HepG2 (cell line): ENCODE data around the gene NPDC1. TPM values are rescaled to one million over a fixed set of nuclear protein-coding genes. Genes with fewer than 3 reads are reported as not detected.

Experiments used
- ATAC-seq: fragments of 200-7000 bp; cut with Tn5 transposase; 3 replicates; pipeline ENCODE4 v1.9.1; 2020; ENCODE audit warnings: mild to moderate bottlenecking, moderate library complexity
- BruUV-seq: library from RNA; stranded (reverse); fragments of 400-500 nt; replicated peaks from 2 replicates; lab custom pipeline; 2021; lab: Mats Ljungman, UMichigan
- CTCF ChIA-PET: fragments of 300-600 bp; formaldehyde crosslinking; extraction: SDS; loops from one replicate; lab custom pipeline; 2021; ENCODE audit warnings: low total read pairs, inconsistent platforms, low intra/inter-chr PET ratio; lab: Yijun Ruan, JAX
- POLR2A ChIA-PET: fragments of 350-600 bp; sonication (Branson Sonifier 250); formaldehyde crosslinking; loops from one replicate; lab custom pipeline; 2020; ENCODE audit warnings: antibody characterized with exemption, inconsistent platforms; lab: Yijun Ruan, JAX
- DNase-seq: peaks from one replicate; pipeline ENCODE4 v3.0.0-alpha.2; 2015; ENCODE audit warnings: low spot score
- FAIRE-seq: peaks from 3 replicates; lab custom pipeline; 2011; peaks lifted over from hg19 to GRCh38; lab: Jason Lieb, UNC
- H2AFZ ChIP-seq: one replicate; pipeline ENCODE4 v1.6.1; 2011; ENCODE audit warnings: low read length, inconsistent platforms
- H3K27ac ChIP-seq: fragments of 300-600 bp; 3 replicates; pipeline ENCODE4 v1.8.0; 2011; ENCODE audit warnings: mixed run types, mild to moderate bottlenecking, mixed read lengths, low read length, inconsistent platforms; ENCODE audit not compliant: insufficient read depth; ENCODE audit errors: extremely low read length
- H3K27me3 ChIP-seq, 2 experiments: fragments of 200-600 bp in 1 of 2; 2 replicates in 1 of 2; 3 replicates in 1 of 2; pipeline versions ENCODE4 v1.6.0 to v1.8.0; 2011; ENCODE audit warnings: low read length in 2 of 2, mild to moderate bottlenecking in 2 of 2, moderate library complexity in 2 of 2, inconsistent platforms in 1 of 2; ENCODE audit not compliant: insufficient read depth in 2 of 2, control insufficient read depth in 1 of 2
- H3K36me3 ChIP-seq, 2 experiments: fragments of 200-600 bp in 1 of 2; replicated peaks in 1 of 2; 2 replicates in 1 of 2; 3 replicates in 1 of 2; pipeline versions ENCODE4 v1.5.1 to v1.8.0; 2011; ENCODE audit warnings: low read length in 2 of 2, inconsistent platforms in 1 of 2; ENCODE audit not compliant: insufficient read depth in 2 of 2, control insufficient read depth in 1 of 2
- H3K4me1 ChIP-seq: 2 replicates; pipeline ENCODE4 v1.5.1; 2012; ENCODE audit warnings: low read length, inconsistent platforms; ENCODE audit not compliant: insufficient read depth
- H3K4me2 ChIP-seq: 2 replicates; pipeline ENCODE4 v1.6.0; 2011; ENCODE audit warnings: low read depth, low read length, inconsistent platforms
- H3K4me3 ChIP-seq, 3 experiments: fragments of 200-600 bp in 1 of 3; sonication (generic), shearing (Covaris generic) in 1 of 3; replicated peaks in 1 of 3; 2 replicates each; pipeline ENCODE4 v1.5.1; 2011 to 2016; ENCODE audit warnings: low read length in 3 of 3, inconsistent platforms in 2 of 3, low read depth in 2 of 3, mild to moderate bottlenecking in 2 of 3, control low read depth in 1 of 3, mixed read lengths in 1 of 3; ENCODE audit not compliant: insufficient read depth in 1 of 3
- H3K79me2 ChIP-seq: one replicate; pipeline ENCODE4 v1.6.1; 2011; ENCODE audit warnings: low read length, inconsistent platforms; ENCODE audit not compliant: insufficient read depth
- H3K9ac ChIP-seq: 2 replicates; pipeline ENCODE4 v1.6.0; 2011; ENCODE audit warnings: mild to moderate bottlenecking, low read depth, low read length, inconsistent platforms; ENCODE audit not compliant: insufficient read depth
- H3K9me3 ChIP-seq: 2 replicates; pipeline ENCODE4 v1.5.1; 2012; ENCODE audit warnings: mild to moderate bottlenecking, low read length
- H4K20me1 ChIP-seq: 2 replicates; pipeline ENCODE4 v1.6.0; 2011; ENCODE audit warnings: inconsistent platforms, mild to moderate bottlenecking, low read length, moderate library complexity; ENCODE audit not compliant: insufficient read depth
- AGO2 ChIP-seq: fragments of 200-400 bp; formaldehyde crosslinking; optimal IDR thresholded peaks from 2 replicates; pipeline ENCODE3; 2017; ENCODE audit warnings: mild to moderate bottlenecking, low read depth, low read length, moderate library complexity
- HCFC1 ChIP-seq: fragments of 150-350 bp; IDR thresholded peaks from 2 replicates; pipeline ENCODE4 v1.6.1; 2014; ENCODE audit warnings: low read depth, low read length
- PAXIP1 ChIP-seq: sonication (generic); formaldehyde crosslinking; conservative IDR thresholded peaks from 2 replicates; pipeline ENCODE4 v1.4.0; 2020; ENCODE audit warnings: mild to moderate bottlenecking, missing genetic modification reagents, moderate library complexity
- RFX1 ChIP-seq: fragments of 450-650 bp; IDR thresholded peaks from 2 replicates; pipeline ENCODE4 v1.6.1; 2017
- SALL1 ChIP-seq: sonication (generic); formaldehyde crosslinking; IDR thresholded peaks from 2 replicates; pipeline ENCODE4 v1.8.0; 2022; ENCODE audit warnings: mild to moderate bottlenecking, missing genetic modification reagents
- SIN3B ChIP-seq: fragments of 150-350 bp; IDR thresholded peaks from 2 replicates; pipeline ENCODE4 v1.6.1; 2014; ENCODE audit warnings: low read length
- WIZ ChIP-seq: sonication (generic); formaldehyde crosslinking; IDR thresholded peaks from 2 replicates; pipeline ENCODE4 v1.5.1; 2020; ENCODE audit warnings: mild to moderate bottlenecking, missing genetic modification reagents
- ZGPAT ChIP-seq: IDR thresholded peaks from 2 replicates; pipeline ENCODE4 v1.6.1; 2016; ENCODE audit warnings: mild to moderate bottlenecking
- ZNF275 ChIP-seq: sonication (generic); formaldehyde crosslinking; IDR thresholded peaks from 2 replicates; pipeline ENCODE4 v1.8.0; 2022; ENCODE audit warnings: missing genetic modification reagents, mild to moderate bottlenecking, inconsistent platforms, borderline replicate concordance
- ZNF614 ChIP-seq: IDR thresholded peaks from 2 replicates; pipeline ENCODE4 v1.6.1; 2018; ENCODE audit warnings: missing biosample characterization, missing genetic modification reagents, inconsistent platforms, borderline replicate concordance
- ZNF629 ChIP-seq: sonication (generic); formaldehyde crosslinking; conservative IDR thresholded peaks from 2 replicates; pipeline ENCODE4 v1.5.0; 2020; ENCODE audit warnings: missing genetic modification reagents
- ZNF75D ChIP-seq: sonication (generic); formaldehyde crosslinking; IDR thresholded peaks from 2 replicates; pipeline ENCODE4 v1.8.1; 2023; ENCODE audit warnings: missing genetic modification reagents, mild to moderate bottlenecking, borderline replicate concordance
- ZNF777 ChIP-seq: sonication (generic); formaldehyde crosslinking; IDR thresholded peaks from 2 replicates; pipeline ENCODE4 v1.4.0; 2020; ENCODE audit warnings: missing genetic modification reagents
- ZSCAN21 ChIP-seq: sonication (generic); formaldehyde crosslinking; IDR thresholded peaks from 2 replicates; pipeline ENCODE4 v1.8.0; 2022; ENCODE audit warnings: mild to moderate bottlenecking, missing genetic modification reagents, moderate library complexity, borderline replicate concordance
- WGBS: methylation state at CpG from one replicate; pipeline ENCODE4 v1.1.6; 2017; ENCODE audit warnings: low lambda C conversion rate; 5-methylcytosine and 5-hydroxymethylcytosine counted together
- in situ Hi-C: cut with HindIII; loops from 2 replicates; pipeline ENCODE4 v1.10.0; 2017; ENCODE audit warnings: low pct_unique_long_range_greater_than_20kb; ENCODE audit not compliant: extremely low pct_ligation_motif_present
- intact Hi-C: fragments of 100-400 bp; cut with micrococcal nuclease; formaldehyde crosslinking; loops from one replicate; pipeline ENCODE4 v1.10.0; 2022; ENCODE audit not compliant: unreplicated experiment
- polyA plus RNA-seq, 8 experiments: library from polyadenylated mRNA; depleted of rRNA in 3 of 8; stranded (reverse) in 7 of 8; unstranded in 1 of 8; fragments of >200 nt; fragmentation: Illumina TruSeq in 4 of 8; extraction: Trizol in 4 of 8; gene quantifications; 2 replicates each; pipeline versions ENCODE4 v1.2.1 to v1.2.3, GENCODE V29; 2011 to 2016; ENCODE audit warnings: low read depth in 4 of 8, missing spikeins in 1 of 8, mixed read lengths in 1 of 8; ENCODE audit not compliant: insufficient read depth in 1 of 8
- total RNA-seq, 5 experiments: library from RNA; depleted of rRNA; stranded (reverse); fragments of >200 nt; fragmentation: Illumina TruSeq; extraction: Trizol; gene quantifications; 2 replicates each; pipeline ENCODE4 v1.2.3, GENCODE V29; 2016; ENCODE audit warnings: low read depth in 1 of 5
- TF ChIP-seq, protein P1 (sequence below): sonication (generic); formaldehyde crosslinking; IDR thresholded peaks from 2 replicates; pipeline ENCODE4 v1.4.0; 2020; ENCODE audit warnings: missing genetic modification reagents, borderline replicate concordance

The NPDC1 gene
- total and polyA plus RNA-seq, 2 of the 13 experiments (the other 11 are each of a cell fraction or from before 2014, with no cell fraction given): 0.84 to 5.4 TPM

DNA sequence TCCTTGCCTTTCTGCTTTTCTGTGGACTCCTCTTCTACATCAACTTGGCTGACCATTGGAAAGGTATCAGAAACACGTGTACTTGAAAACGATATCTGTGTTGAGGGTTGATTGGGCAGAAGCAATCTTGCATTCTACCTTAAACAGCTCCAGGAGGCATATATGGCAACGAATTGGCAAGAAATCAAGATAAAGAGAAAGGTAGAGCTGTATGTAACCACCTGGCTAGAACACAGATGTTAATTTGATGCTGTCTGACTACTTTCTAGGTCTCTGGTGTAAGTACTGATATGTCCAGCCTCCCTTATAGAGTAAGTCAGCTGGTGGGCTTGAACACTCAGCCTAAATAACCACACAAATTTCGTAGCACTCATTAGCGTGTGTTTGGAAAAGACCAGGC lies 42.1 kb upstream of the NPDC1 start:
- Histone ChIP-seq H3K79me2 (peaks cover 8% of the 10 kb centered on the region), H3K27me3 (no peaks in the 10 kb centered on the region; a peak in 1 of 5 replicates), H3K36me3 (peaks cover 3 to 11% of the 10 kb centered on the region in 2 experiments; a peak in 2 of 5 replicates), H2AFZ (no peak overlapping the region), H3K4me3 (peak overlapping the region in 2 of 3 experiments; percentile 77 to 89; a peak in 4 of 6 replicates), H3K9ac (peak overlapping the region; percentile 77; the same call in 1 of the 2 replicates), H3K4me2 (peak overlapping the region; percentile 75), H3K27ac (no peak overlapping the region), H3K9me3 (no peaks in the 10 kb centered on the region), H4K20me1 (no peaks in the 10 kb centered on the region), H3K4me1 (peaks cover 55% of the 10 kb centered on the region)
- 84% methylated on average over 5 of the region's 5 CpGs for WGBS
- POLR2A ChIA-PET: interaction anchor here (2.2 to 6.4 kb wide), 3 partner anchors 18 to 148 kb away, joined by 9 to 105 read pairs (median 13); partner anchors contain the start of genes RNF208 and SAPCD2
- CTCF ChIA-PET: no interaction called here
- no peak for ATAC-seq
- TSS peak; percentile 47 for BruUV-seq
- intact Hi-C loops (no loop called here), in situ Hi-C loops (no loop called here)
- no peak for DNase-seq
- no peak for FAIRE-seq
- TF ChIP-seq SALL1: no peak
- no peak for TF ChIP-seq PAXIP1 (CRISPR knock-in tag)
- TF ChIP-seq AGO2: no peak
- TF ChIP-seq, protein P1, sequence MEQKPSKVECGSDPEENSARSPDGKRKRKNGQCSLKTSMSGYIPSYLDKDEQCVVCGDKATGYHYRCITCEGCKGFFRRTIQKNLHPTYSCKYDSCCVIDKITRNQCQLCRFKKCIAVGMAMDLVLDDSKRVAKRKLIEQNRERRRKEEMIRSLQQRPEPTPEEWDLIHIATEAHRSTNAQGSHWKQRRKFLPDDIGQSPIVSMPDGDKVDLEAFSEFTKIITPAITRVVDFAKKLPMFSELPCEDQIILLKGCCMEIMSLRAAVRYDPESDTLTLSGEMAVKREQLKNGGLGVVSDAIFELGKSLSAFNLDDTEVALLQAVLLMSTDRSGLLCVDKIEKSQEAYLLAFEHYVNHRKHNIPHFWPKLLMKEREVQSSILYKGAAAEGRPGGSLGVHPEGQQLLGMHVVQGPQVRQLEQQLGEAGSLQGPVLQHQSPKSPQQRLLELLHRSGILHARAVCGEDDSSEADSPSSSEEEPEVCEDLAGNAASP (CRISPR knock-in tag): no peak
- no peak for TF ChIP-seq ZNF614 (CRISPR knock-in tag)
- no peak for TF ChIP-seq RFX1
- TF ChIP-seq ZNF275 (CRISPR knock-in tag): no peak
- no peak for TF ChIP-seq ZSCAN21
- no peak for TF ChIP-seq ZNF629 (CRISPR knock-in tag)
- no peak for TF ChIP-seq WIZ
- TF ChIP-seq ZNF777 (CRISPR knock-in tag): no peak
- TF ChIP-seq ZGPAT (CRISPR knock-in tag): no peak
- TF ChIP-seq HCFC1: no peak
- TF ChIP-seq ZNF75D: no peak
- no peak for TF ChIP-seq SIN3B
- TF ChIP-seq, all 625 proteins: peak for 0
